ENCODE measurements around the gene NGFR.

DNA sequence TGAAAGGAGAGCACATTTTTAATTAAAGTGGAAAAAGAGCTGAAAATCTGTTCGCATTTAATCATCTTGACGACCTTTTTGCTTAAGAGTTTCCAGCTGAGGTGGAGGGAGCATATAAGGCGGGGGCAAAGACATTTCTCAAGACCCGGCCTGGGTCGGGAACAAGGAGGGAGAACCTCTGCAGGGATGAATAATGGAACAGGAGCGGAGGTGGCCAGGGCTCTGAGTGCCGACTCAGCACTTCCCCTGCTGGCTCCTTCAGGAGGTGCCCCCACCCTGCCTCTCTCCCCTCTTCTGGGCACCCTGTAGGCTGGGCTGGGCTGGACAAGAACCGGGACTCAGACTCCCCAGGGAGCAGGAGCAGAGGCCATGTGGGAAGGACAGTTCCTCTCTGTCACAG, 7.9 kb upstream of the NGFR start:
- TF ChIP-seq, protein P1, sequence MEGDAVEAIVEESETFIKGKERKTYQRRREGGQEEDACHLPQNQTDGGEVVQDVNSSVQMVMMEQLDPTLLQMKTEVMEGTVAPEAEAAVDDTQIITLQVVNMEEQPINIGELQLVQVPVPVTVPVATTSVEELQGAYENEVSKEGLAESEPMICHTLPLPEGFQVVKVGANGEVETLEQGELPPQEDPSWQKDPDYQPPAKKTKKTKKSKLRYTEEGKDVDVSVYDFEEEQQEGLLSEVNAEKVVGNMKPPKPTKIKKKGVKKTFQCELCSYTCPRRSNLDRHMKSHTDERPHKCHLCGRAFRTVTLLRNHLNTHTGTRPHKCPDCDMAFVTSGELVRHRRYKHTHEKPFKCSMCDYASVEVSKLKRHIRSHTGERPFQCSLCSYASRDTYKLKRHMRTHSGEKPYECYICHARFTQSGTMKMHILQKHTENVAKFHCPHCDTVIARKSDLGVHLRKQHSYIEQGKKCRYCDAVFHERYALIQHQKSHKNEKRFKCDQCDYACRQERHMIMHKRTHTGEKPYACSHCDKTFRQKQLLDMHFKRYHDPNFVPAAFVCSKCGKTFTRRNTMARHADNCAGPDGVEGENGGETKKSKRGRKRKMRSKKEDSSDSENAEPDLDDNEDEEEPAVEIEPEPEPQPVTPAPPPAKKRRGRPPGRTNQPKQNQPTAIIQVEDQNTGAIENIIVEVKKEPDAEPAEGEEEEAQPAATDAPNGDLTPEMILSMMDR (IDR thresholded peaks at IDR 0.05; ENCODE audit: insufficient read depth, low read length, poor library complexity, severe bottlenecking) = no peak
- TF ChIP-seq EZH2phosphoT487 (conservative IDR thresholded peaks at IDR 0.05; ENCODE audit: low read length) = no peak
